GM12891 (cell line): ENCODE data around the gene VSTM2L.

ENCODE experiments used
- DNase-seq: peaks from one replicate; pipeline ENCODE4 v3.0.0; 2011; ENCODE audit warnings: low spot score; ENCODE audit not compliant: insufficient read length
- FAIRE-seq: peaks from 2 replicates; lab custom pipeline; 2011; peaks lifted over from hg19 to GRCh38; lab: Jason Lieb, UNC
- PAX5 ChIP-seq: IDR thresholded peaks from 2 replicates; pipeline ENCODE4 v1.6.1; 2011; ENCODE audit warnings: low read length, moderate library complexity, mild to moderate bottlenecking; ENCODE audit not compliant: insufficient read depth, severe bottlenecking
- POLR2A ChIP-seq: IDR thresholded peaks from 2 replicates; pipeline ENCODE4 v1.6.1; 2011; ENCODE audit warnings: low read depth, low read length, control low read depth
- POLR2AphosphoS5 ChIP-seq: IDR thresholded peaks from 2 replicates; pipeline ENCODE4 v1.6.1; 2011; ENCODE audit warnings: low read depth, low read length, control low read depth
- POU2F2 ChIP-seq: IDR thresholded peaks from 2 replicates; pipeline ENCODE4 v1.6.1; 2011; ENCODE audit warnings: low read depth, mild to moderate bottlenecking, control low read depth, low read length, moderate library complexity
- SPI1 ChIP-seq: IDR thresholded peaks from 2 replicates; pipeline ENCODE4 v1.6.1; 2011; ENCODE audit warnings: low read depth, low read length, control low read depth
- TAF1 ChIP-seq: IDR thresholded peaks from 2 replicates; pipeline ENCODE4 v1.6.1; 2011; ENCODE audit warnings: low read depth, low read length, control low read depth

VSTM2L gene

GRCh38 chr20:37943501-37944455 lies 40.9 kb downstream of the VSTM2L start:
- TF ChIP-seq POLR2AphosphoS5, result no peak
- TF ChIP-seq POLR2A, result no peak
- TF ChIP-seq SPI1, result no peak
- TF ChIP-seq POU2F2, result no peak
- TF ChIP-seq PAX5, result no peak
- TF ChIP-seq TAF1, result no peak
- FAIRE-seq (no peak), DNase-seq (no peak)

- FAIRE-seq (no peak), DNase-seq (no peak)
- no peak for TF ChIP-seq POLR2AphosphoS5
- no peak for TF ChIP-seq POLR2A
- TF ChIP-seq POU2F2, result no peak
- no peak for TF ChIP-seq TAF1
- TF ChIP-seq PAX5, result no peak
- no peak for TF ChIP-seq SPI1
These were observed 41.6 kb downstream of the VSTM2L start for GRCh38 chr20:37944456-37944981.

- FAIRE-seq (no peak), DNase-seq (no peak)
- TF ChIP-seq SPI1 (no peak), POLR2AphosphoS5 (no peak), POU2F2 (no peak), TAF1 (no peak), POLR2A (no peak), PAX5 (no peak)
These were observed 42.2 kb downstream of the VSTM2L start for GRCh38 chr20:37945091-37945547.

- TF ChIP-seq PAX5, result no peak
- TF ChIP-seq POU2F2, result no peak
- no peak for TF ChIP-seq POLR2A
- TF ChIP-seq SPI1, result no peak
- TF ChIP-seq POLR2AphosphoS5, result no peak
- TF ChIP-seq TAF1, result no peak
- DNase-seq (no peak), FAIRE-seq (no peak)
These were observed 44.0 kb downstream of the VSTM2L start for GRCh38 chr20:37946946-37947345.

GRCh38 chr20:37947943-37948342 lies 45.0 kb downstream of the VSTM2L start:
- DNase-seq (no peak), FAIRE-seq (no peak)
- TF ChIP-seq POLR2A (no peak), POU2F2 (no peak), TAF1 (no peak), POLR2AphosphoS5 (no peak), PAX5 (no peak), SPI1 (no peak)

- TF ChIP-seq POU2F2 (no peak), PAX5 (no peak), POLR2AphosphoS5 (no peak), POLR2A (no peak), TAF1 (no peak), SPI1 (no peak)
- FAIRE-seq, result no peak
- no peak for DNase-seq
These were observed 46.0 kb downstream of the VSTM2L start for GRCh38 chr20:37948956-37949355.

GRCh38 chr20:37954190-37954589 lies 51.3 kb downstream of the VSTM2L start:
- no peak for DNase-seq
- TF ChIP-seq SPI1 (no peak), PAX5 (no peak), POU2F2 (no peak), TAF1 (no peak), POLR2A (no peak), POLR2AphosphoS5 (no peak)
- FAIRE-seq, result no peak

- TF ChIP-seq POLR2A (no peak), TAF1 (no peak), SPI1 (no peak), PAX5 (no peak), POLR2AphosphoS5 (no peak), POU2F2 (no peak)
- no peak for DNase-seq
These were observed 51.7 kb downstream of the VSTM2L start for GRCh38 chr20:37954626-37955025.

GRCh38 chr20:37955511-37955910 lies 52.6 kb downstream of the VSTM2L start:
- no peak for FAIRE-seq
- no peak for TF ChIP-seq POU2F2
- no peak for TF ChIP-seq PAX5
- no peak for TF ChIP-seq SPI1
- TF ChIP-seq POLR2A, result no peak
- TF ChIP-seq POLR2AphosphoS5, result no peak
- TF ChIP-seq TAF1, result no peak

More at GRCh38 chr20:37954626-37955025, 51.7 kb downstream of the VSTM2L start:
- no peak for FAIRE-seq

GRCh38 chr20:37956107-37956585 lies 53.2 kb downstream of the VSTM2L start:
- FAIRE-seq (no peak), DNase-seq (no peak)
- TF ChIP-seq PAX5 (no peak), TAF1 (no peak), POLR2A (no peak), POLR2AphosphoS5 (no peak), SPI1 (no peak), POU2F2 (no peak)

More at GRCh38 chr20:37955511-37955910, 52.6 kb downstream of the VSTM2L start:
- no peak for DNase-seq
